A549 treated with CORT108297 at 1 μM for 4 hours (cell line): Measurements from ENCODE around the gene C1QTNF3. TPM values are rescaled to one million over a fixed set of nuclear protein-coding genes. Genes with fewer than 3 reads are reported as not detected.

Experiments
- total RNA-seq: library from RNA; stranded (reverse); fragments of 200-300 nt; extraction: Qiagen RNA extraction; gene quantifications from 5 replicates; pipeline ENCODE4 v1.2.3, GENCODE V29; 2022

C1QTNF3 gene, protein sequence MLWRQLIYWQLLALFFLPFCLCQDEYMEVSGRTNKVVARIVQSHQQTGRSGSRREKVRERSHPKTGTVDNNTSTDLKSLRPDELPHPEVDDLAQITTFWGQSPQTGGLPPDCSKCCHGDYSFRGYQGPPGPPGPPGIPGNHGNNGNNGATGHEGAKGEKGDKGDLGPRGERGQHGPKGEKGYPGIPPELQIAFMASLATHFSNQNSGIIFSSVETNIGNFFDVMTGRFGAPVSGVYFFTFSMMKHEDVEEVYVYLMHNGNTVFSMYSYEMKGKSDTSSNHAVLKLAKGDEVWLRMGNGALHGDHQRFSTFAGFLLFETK
- 0.11 to 0.60 TPM (median 0.25 TPM) in 5 replicates for total RNA-seq

GRCh38 chr5:34043099-34043876 lies at the start of gene C1QTNF3:
Gene C1QTNF3, minus strand, starts transcription at chr5:34043213. Its CDS starts 88 bp downstream, at chr5:34043125.

DNA sequence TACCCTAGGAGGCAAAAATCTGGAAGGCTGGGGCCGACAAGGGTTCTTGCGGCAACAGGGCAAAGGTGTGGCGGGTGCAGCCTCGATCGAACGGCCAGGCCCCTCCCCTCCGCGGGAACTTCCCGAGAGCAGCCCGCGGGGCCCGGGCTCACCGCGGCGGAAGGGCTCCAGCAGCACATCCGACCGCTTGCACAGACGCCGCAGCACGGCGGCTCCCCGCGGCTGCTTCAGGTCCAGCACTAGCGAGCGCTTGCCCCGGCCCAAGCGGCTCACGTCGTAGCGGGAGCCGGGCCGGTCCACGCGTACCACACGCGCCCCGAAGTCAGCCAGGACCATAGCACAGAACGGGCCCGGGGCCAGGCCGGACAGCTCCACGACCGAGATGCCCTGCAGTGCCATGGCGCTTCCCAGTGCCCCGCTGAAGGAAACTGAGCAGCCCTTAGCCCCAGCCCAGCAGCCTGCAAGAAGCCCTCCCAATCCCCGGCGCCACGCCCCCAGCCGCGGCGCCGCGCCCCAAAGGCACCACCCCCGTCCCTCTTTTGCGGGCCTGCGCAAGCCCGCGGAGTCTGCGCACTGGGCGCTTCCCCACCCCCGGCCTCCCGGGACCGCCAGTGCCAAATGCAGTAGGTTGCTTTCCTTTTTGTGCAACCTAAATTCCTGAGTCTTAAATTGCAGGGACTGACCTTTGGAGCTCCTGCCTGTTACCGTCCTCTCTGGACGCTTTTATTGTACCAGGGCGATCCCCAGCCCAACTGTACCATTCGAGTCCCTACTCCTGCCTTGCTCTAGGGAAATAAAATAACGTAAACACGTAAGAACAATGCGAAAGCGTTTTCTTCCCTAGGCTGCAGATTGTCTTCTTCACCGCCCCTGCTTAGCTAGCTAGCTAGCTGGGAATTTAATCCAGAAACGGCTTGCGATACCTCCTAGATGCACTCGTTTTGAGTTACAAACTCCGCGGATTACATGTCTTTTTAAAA lies 35.1 kb downstream of the C1QTNF3 start, which contains the start of gene AMACR:
TSS of gene AMACR (minus strand) at position 430 of the 980 bp plus-strand sequence. CDS start at position 399, 31 bp downstream.

GRCh38 chr5:33984671-33985124 lies 58.3 kb downstream of the C1QTNF3 start, which contains the start of gene SLC45A2:
Gene SLC45A2, minus strand, starts transcription at chr5:33984693. Its CDS starts 110 bp downstream, at chr5:33984583.

Other genes with a start within 250 kb of the C1QTNF3 start
- gene ADAMTS12, start 151.2 kb downstream of the C1QTNF3 start, total RNA-seq = 6.1 to 9.2 TPM (median 7.2 TPM) in 5 replicates
- not detected in 5 replicates for gene RXFP3, start 106.8 kb downstream of the C1QTNF3 start, total RNA-seq
- gene SLC45A2, start 58.5 kb downstream of the C1QTNF3 start, total RNA-seq = 0.05 TPM in 1 of 5 replicates, not detected in the others
- 13.7 to 19.4 TPM (median 15.2 TPM) in 5 replicates for gene AMACR, start 35.2 kb downstream of the C1QTNF3 start, total RNA-seq